GM19025 (cell line): ENCODE measurements around the gene PITPNC1.
"Not testable (repeated sequence)": the region's sequence is repeated elsewhere in the genome, so short reads cannot be mapped to it uniquely, and the experiment has no call there.

Source experiments
- ATAC-seq: cut with Tn5 transposase; IDR thresholded peaks from one replicate; pipeline ENCODE4 v1.9.1; 2021; ENCODE audit warnings: mild to moderate bottlenecking, low read depth, moderate library complexity; ENCODE audit not compliant: unreplicated experiment

The PITPNC1 gene

DNA sequence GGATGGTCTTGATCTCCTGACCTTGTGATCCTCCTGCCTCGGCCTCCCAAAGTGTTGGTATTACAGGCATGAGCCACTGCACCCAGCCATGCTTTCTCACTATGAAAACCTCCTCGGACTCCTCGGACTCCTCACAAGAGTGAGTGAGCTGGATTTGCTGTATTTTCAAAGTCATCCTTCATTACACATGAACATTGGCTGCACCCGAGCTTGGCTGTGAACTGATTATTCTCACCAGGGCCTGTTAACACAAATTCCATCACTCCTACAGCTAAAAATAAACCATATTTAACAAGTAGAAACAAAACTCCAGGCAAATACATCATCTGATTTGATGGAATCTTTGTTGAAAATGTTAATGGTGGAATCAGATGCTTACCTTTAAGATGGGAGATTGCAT is 50.3 kb downstream of the PITPNC1 start:
- no peak for ATAC-seq

DNA sequence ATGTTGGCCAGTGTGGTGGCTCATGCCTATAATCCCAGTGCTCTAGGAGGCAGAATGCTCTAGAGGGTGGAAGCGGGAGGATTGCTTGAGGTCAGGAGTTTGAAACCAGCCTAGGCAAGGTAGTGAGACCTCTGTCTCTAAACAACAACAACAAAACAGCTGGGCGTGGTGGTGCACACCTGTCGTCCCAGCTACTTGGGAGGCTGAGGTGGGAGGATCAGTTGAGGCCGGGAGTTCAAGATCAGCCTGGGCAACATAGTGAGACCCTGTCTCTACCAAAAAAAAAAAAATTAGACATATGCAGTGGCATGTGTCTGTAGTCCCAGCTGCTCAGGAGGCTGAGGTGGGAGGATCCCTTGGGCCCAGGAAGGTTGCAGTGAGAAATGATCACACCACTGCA is 53.4 kb downstream of the PITPNC1 start:
- not testable (repeated sequence) for ATAC-seq

DNA sequence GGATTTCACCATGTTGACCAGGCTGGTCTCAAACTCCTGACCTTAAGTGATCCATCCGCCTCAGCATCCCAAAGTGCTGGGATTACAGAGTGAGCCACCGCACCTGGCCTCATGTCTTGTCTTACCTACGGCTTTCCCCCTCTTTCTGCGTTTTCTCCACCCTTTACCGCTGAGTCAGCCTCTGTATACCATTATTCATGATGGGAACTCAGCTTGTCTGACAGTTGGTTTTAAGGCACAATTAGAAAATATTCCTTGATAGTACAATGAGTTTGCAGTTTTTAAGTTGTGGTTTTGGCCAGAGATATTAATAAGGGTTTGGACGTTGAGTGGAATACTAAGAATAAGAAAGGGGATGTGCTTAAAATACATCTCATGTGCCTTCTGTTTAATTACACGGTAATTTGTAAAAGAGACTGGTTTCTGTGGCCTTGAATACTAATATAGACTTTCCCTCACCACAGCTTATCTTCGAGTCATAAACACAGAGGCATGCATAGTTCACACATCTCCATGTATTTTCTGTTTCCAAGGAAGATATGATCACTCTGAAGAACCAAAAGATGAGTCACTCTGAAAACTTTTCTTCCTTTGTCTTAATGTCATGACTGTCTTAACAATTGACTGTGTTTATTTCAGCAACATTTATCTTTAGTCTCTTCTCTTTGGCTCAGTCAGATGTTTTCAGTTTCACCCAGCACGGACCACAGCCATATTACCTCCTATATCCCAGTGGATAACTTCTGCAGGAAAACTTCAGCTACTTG is 54.4 kb downstream of the PITPNC1 start:
- no peak for ATAC-seq

DNA sequence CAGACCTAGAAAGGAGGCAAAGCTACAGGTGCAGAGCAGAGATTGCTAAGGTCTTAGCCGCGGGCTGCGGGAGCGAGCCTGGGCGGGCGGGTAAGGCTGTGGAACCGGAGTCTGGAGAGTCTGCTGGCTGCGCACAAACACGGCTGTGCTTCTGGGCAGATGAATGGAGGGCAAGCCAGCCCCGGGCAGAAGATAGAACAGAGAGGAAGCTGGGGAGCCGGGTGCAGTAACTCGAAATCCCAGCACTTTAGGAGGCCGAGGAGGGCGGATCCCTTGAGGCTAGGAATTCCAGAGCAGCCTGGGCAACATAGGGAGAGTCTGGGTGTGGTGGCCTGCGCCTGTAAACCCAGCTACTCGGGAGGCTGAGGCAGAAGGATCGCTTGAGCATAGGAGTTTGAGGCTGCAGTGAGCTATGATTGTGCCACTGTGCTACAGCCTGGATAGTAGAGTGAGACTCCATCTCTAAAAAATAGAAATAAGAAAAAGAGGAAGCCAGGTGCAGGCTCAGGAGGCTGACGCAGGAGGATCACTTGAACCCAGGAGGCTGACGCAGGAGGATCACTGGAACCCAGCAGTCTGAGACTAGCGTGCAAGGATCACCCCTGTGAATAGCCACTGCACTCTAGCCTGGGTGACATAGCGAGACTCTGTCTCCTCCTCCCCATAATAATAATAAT is 56.3 kb downstream of the PITPNC1 start:
- no peak for ATAC-seq

DNA sequence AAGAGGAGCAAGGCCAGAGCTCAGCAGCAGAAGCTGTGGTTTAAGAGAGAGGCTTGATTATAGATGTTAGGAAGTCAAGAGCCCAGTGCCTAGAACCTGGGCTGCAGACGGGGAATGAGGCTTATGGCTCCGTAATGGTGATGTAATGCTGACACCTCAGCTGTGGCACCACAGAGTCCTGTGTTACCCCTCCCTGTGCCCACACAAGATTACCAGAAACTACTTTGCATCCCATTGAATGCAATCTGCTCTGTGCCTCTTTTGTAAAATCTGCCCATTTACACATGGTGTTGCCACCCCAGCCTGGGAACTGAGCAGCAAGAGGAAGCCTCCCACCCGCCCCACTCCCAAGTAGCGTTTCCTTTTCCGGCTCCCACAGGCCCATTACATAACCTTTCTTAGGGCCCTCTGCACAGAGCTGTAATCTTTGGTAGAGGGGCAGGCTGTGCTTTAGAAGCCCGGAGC is 57.0 kb downstream of the PITPNC1 start:
- ATAC-seq, result no peak

DNA sequence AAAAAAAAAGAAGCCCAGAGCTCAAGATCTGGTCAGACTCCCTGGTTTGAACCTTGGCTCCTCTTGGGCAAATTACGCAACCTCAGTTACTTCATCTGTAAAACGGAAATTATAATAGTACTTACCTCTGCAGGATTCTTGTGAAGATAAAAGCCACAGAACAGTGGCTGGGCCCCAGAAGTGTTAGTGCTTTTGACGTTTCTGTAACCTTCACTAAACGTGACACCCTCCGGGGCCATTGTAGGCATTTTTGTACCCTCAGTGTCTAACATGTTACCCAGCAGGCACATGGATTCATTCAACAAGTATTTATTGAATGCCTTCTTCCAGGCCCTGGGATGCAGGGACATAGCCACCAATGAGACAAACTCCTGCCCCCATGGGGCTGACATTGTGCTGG is 58.0 kb downstream of the PITPNC1 start:
- ATAC-seq, result no peak

DNA sequence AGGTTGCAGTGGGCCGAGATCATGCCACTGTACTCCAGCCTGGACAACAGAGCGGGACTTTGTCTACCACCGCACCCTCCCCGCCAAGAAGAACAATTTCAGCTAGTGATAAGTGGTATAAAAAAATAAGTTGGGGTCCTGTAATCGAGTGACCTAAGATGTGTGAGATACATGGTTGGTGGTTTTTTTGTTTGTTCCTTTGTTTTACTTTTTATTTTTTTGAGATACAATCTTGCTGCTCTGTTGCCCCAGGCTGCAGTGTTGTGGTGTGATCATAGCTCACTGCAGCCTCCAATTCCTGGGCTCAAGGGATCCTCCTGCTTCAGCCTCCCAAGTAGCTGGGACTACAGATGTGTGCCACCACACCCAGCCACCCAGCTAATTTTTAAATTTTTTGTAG is 58.7 kb downstream of the PITPNC1 start:
- ATAC-seq, result no peak

DNA sequence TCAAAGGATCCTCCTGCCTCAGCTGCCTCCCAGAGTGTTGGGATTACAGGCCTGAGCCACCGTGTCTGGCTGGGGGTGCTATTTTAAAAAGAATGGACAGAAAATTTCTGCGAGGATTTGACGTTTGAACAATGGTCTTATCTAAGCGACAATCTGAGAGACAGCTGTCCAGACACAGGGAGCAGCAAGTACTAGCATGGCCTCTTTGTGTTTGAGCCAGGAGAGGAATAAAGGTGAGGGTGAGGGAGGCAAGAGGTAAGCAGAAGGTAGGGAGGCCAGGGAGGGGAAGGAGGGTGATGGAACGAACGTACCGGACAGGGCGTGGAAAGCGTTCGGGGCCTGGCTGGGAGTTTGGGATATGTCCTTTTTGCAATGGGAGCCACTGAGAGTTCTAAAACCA is 59.2 kb downstream of the PITPNC1 start:
- ATAC-seq, result no peak

DNA sequence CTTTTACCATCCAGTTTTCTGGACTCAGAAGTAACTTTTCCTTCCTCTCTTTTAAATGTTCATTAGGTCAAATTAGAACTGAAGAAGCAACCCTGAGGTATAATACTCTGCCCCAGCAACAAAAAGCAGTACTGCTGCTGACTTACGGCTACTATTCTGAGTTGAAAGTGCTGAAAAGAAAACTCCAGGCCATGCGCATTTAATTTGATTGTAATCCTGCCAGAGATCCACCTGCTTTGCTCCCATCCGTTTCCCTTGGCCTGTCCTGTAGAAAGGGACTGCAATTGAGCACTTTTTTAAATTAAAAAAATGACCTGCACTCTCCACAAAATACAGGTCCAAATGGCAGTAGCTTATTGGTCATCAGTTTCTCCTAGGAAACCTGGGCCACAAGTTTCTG is 61.6 kb downstream of the PITPNC1 start:
- ATAC-seq, result no peak

DNA sequence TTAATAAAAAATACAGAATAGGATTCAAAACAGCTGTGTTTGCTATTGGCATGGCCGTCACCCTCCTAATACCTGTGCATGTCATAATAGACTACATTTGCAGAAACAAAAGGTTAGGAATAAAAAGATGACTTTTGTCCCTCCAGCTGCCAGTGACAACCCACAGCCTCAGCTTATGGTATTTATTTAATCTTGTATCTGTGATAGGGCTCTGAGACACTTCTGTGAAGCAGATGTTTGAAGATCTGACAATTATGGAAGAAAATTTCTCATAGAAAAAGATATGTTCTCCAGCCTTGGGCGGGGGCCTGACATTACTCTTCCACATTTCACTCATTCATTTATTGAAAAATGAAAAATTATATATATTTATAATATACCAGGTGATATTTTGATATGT is 62.2 kb downstream of the PITPNC1 start:
- no peak for ATAC-seq

DNA sequence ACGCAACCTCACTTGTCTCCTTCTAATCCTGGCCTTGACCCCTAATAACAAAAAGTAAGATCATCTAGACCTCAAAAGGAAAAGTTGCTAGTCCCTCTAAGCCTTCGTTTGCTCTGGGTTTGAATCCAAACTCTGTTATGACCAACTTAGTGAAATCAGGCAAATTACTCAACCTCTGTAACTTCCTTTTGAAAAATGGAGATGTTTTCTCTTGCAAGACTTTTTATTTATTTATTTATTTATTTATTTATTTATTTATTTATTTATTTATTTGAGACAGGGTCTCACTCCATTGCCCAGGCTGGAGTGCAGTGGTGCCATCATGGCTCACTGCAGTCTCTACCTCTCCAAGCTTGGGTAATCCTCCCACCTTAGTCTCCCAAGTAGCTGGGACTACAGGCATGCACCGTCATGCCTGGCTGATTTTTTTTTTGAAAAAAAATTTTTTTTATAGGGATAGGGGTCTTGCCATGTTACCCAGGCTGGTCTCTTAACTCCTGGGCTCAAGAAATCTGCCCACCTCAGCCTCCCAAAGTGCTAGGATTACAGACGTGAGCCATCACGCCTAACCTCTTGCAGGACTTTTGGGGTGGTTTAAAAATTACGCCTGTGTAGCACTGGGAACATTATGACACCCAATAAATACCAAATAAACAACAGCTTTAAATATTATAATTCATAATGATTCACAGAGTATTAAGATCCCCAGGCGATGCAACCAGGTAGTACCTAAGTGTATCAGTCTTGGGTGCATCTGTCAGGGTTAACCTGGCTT is 63.4 kb downstream of the PITPNC1 start:
- ATAC-seq, result no peak

DNA sequence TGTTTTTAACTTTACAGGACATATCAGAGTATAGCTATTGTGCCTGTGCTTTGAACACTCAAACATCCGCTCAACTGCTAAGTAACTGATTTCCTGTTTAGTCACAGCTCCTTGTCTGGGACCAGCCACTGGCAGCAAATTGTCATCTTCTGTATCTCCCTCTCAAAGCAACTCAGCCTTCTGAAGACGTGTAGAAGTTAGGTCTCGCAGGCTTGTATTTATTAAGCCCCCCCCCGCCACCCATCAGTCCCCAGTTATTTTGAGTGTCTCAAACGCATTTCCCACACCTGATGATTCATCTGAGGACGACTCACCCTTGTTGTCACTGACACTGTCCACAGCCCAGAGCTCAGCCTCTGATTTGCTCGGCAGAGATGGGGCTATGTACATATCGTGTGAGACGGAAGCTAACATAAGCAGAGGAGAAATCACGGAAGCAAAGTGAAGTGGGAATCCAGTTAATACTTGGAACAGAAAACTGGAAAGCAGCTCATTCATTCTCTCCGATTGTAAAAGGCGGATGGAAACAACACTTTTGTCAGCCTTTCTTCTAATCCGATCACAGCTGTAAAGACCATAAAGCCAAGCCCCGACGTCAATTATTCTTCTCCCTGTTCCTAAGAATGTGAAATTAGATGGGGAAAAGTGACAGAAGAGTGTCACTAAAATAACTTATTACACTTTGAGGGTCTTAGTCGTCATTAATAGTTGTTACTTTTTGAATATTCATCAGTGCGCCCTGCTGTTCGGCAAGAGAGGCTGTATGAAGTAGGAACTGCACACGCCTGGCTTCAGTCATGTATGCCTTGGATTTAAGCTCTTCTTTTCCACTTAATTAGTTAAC is 64.2 kb downstream of the PITPNC1 start:
- ATAC-seq, result no peak

DNA sequence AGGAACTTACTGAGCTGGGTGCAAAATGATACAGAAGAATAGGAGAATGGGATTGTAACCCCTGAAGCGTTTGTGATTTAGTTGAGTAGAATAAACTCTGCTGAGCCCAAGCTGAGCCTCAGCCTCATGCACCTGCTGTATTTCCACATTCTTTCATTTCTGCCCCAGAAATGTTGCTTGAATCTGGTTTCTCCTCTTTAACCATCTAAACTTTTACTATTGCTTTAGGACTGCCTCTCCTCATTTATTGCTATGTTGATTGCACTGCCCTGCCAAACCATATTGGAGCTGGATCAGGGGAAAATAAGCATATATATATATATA is 64.8 kb downstream of the PITPNC1 start:
- no peak for ATAC-seq

DNA sequence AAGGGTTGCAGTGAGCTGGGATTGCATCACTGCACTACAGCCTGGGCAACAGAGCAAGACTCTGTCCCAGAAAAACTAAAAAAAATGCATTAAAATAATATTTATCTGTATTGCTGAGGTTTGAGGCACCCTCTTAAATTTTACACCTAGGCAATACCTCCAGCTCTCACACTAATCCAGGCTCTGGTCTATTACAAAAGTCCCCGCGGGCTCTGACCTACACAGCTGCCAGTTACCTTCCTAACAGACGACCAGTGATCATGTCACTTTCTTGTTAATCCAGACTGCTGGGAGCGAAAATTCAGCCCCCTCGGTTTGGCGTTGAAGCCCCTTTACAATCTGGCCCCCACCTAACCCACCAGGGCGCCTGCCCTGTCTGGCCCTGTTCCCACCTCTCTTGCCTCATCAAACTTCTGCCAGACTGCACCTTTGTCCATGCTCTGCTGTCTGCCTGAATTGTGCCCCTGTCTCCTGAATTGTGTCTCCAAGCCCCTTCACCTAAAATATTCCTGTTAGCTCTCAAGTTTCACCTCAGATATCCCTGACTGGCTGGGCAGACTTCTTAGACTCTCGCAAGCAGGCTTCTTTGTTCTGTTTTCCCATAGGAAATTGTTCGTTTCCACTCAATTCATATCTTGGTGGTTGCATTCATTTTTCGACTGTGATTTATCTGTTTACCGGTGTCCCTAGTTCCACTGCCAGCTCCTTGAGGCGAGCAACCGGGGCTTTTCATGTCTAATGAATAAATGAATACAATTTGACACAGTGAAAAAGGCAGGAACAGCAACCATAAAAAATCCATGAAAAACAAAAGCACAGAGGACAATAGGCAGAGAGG is 65.9 kb downstream of the PITPNC1 start:
- no peak for ATAC-seq

DNA sequence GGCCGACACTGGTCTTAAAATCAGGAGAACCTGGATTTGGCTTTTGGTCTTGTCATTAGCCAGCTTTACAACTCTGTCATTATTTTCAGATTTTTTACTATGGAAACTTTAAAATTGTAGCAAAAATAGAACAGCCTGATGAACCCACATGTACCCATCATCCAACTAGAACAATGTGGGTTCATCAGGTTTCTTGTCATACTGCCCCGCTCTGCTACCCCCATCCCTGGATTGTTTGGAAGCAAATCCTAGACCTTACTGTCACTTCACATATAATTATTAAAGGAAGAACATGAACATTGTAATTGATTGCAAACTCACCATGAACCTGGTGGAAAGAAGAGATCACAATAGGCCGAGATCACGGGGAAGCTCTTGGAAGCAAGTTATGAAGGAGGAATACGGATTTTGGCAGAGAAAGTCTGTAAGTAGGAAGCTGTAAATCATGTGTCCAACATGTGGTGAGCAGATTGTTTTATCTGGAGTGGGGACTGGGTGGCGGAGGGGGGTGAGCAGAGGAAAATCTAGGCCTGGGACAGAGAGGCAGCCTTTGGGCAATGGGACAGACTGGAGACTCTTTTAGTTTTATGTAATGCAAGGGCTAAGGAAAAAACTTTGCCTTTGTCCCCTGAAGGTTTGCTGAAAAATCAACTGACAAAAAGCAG is 67.0 kb downstream of the PITPNC1 start:
- no peak for ATAC-seq

DNA sequence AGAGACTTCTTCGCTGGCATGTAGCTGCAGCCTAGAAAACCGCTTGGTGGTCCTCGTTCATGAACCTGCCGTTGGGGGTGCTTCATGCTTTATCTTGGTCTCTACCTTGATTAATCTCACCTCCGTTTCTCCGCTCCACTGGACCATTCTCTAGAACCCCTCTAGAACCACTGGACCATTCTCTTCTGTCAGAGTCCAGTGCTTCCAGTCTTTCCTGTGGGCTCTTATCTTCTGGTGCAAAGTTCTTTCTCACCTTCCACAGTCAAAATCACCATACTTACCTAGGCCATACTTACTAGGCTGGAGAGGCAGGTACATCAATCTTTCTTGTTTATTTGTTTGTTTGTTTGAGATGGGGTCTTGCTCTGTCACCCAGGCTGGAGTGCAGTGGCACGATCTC is 71.4 kb downstream of the PITPNC1 start:
- no peak for ATAC-seq

DNA sequence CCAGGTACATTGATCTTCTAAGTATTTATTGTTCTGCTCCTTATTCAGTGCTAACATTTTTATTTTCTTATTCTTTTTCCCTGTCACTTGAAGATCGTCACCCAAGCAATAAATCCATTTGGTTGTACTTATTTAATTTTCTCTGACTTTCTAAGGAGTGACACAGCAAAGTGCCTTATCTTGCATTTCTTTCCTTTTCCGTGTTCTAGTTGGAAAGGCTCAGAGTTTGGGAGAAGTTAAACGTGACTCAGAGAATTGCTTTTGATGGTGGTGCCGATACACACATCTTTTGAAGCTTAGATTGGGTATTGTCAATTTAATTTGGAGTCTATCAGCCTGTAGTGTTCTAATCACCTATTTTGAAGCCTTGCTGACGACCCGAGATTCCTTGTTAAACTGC is 72.0 kb downstream of the PITPNC1 start:
- no peak for ATAC-seq

DNA sequence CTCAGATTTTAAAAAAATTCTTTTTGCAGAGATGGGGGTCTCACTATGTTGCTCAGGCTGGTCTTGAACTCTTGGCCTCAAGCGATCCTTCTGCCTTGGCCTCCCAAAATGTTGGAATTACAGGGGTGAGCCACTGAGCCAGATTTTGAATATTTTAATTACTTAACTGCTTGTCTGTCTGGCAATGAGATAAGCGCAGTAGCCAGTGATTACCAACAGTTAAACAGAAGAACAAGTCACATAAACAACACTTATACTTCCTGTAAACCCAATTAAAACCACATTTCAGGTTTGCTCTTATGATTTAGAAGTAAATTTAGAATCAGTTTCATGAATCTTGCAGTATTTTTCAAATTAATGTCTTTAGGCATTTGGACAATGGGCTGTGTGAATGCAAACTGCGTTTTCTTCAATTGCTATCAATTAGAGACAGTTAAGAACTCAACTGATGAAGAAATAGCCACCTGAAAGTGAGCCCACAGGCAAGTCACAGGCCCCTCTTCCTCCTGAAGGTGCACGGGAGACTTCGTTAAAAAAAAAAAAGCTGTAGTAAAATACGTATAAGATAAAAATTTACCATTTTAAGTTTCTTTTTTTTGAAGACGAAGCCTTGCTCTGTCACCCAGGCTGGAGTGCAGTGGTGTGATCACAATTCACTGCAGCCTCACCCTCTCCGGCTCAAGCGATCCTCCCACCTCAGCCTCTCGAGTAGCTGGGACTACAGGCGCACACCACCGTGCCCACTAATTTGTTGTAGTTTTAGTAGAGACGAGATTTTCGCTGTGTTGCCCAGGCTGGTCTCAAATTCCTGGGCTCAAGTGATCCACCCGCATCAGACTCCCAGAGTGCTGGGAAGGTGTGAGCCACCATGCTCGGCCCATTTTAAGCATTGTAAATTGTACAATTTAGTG is 73.0 kb downstream of the PITPNC1 start:
- ATAC-seq, result no peak
